CD1c-positive myeloid dendritic cell (primary cell): ENCODE results near the gene ELMO1.

Experiments used
- DNase-seq: peaks from one replicate; pipeline ENCODE4 v3.0.0-alpha.2; 2016; ENCODE audit errors: extremely low spot score

Gene ELMO1

GRCh38 chr7:36951257-36951697 is 497.4 kb downstream of the ELMO1 start:
- peak; percentile 67 for DNase-seq

GRCh38 chr7:36949711-36950600 is 498.7 kb downstream of the ELMO1 start:
- peak; percentile 91 for DNase-seq

- no peak for DNase-seq
Observed at GRCh38 chr7:36946401-36946739, 502.3 kb downstream of the ELMO1 start.

GRCh38 chr7:36945612-36946400 is 502.9 kb downstream of the ELMO1 start:
- DNase-seq = no peak

GRCh38 chr7:36944838-36945237 is 503.8 kb downstream of the ELMO1 start:
- no peak for DNase-seq

GRCh38 chr7:36943591-36944435 is 504.9 kb downstream of the ELMO1 start:
- DNase-seq = peak; percentile 64

GRCh38 chr7:36942955-36943354 is 505.7 kb downstream of the ELMO1 start:
- DNase-seq = no peak

GRCh38 chr7:36942541-36942940 is 506.1 kb downstream of the ELMO1 start:
- no peak for DNase-seq

GRCh38 chr7:36942025-36942424 is 506.6 kb downstream of the ELMO1 start:
- DNase-seq = no peak

GRCh38 chr7:36941359-36941758 is 507.3 kb downstream of the ELMO1 start:
- DNase-seq = no peak

GRCh38 chr7:36939816-36940215 is 508.8 kb downstream of the ELMO1 start:
- DNase-seq = no peak

- no peak for DNase-seq
Observed at GRCh38 chr7:36937754-36938563, 510.7 kb downstream of the ELMO1 start.

GRCh38 chr7:36931892-36932291 is 516.8 kb downstream of the ELMO1 start:
- DNase-seq = no peak

GRCh38 chr7:36929791-36930190 is 518.9 kb downstream of the ELMO1 start:
- DNase-seq = no peak

- no peak for DNase-seq
Observed at GRCh38 chr7:36928718-36929117, 519.9 kb downstream of the ELMO1 start.

- no peak for DNase-seq
Observed at GRCh38 chr7:36928311-36928710, 520.4 kb downstream of the ELMO1 start.

- no peak for DNase-seq
Observed at GRCh38 chr7:36925691-36926090, 523.0 kb downstream of the ELMO1 start.

GRCh38 chr7:36925207-36925606 is 523.5 kb downstream of the ELMO1 start:
- no peak for DNase-seq

GRCh38 chr7:36923943-36924436 is 524.7 kb downstream of the ELMO1 start:
- peak; percentile 81 for DNase-seq

GRCh38 chr7:36923185-36923584 is 525.5 kb downstream of the ELMO1 start:
- no peak for DNase-seq

GRCh38 chr7:36920433-36920832 is 528.2 kb downstream of the ELMO1 start:
- DNase-seq = no peak
